ENCODE measurements around the gene ALPK1.
"Not testable (repeated sequence)": the region's sequence is repeated elsewhere in the genome, so short reads cannot be mapped to it uniquely, and the experiment has no call there.

The ALPK1 gene

DNA sequence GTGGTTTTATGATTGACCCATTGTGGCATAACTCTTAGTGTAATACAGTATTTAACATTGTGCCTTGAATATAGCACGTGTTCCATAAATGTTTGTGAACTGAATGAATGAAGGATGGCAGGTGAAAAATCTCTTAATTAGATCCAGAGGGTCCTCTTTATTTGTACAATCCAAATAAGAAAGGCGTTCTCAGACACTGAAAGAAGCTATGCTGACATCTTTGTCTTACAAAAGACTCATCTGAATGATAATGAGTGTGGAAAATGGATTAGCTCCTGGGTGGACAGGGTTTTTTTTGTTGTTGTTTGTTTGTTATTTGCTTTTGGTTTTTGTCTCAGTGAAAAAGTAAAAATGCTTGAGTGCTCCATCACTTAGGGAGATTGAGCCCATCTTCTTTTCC lies 156.2 kb downstream of the ALPK1 start:
- no peaks in the 10 kb centered on the region for H3K9me3 Mint-ChIP-seq
- ATAC-seq (replicated peaks; ENCODE audit: extremely low read depth, poor library complexity, severe bottlenecking) (no peak), DNase-seq (ENCODE audit: low spot score in 2 of 2) (no peak)
- H3K36me3 Mint-ChIP-seq (ENCODE audit: insufficient read depth): no peaks in the 10 kb centered on the region
- H3K27me3 Mint-ChIP-seq: peaks cover 33% of the 10 kb centered on the region
- H3K27ac Mint-ChIP-seq (ENCODE audit: low read depth): no peak overlapping the region
- no peaks in the 10 kb centered on the region for H3K4me1 Mint-ChIP-seq
- no peak overlapping the region for H3K4me3 Mint-ChIP-seq

DNA sequence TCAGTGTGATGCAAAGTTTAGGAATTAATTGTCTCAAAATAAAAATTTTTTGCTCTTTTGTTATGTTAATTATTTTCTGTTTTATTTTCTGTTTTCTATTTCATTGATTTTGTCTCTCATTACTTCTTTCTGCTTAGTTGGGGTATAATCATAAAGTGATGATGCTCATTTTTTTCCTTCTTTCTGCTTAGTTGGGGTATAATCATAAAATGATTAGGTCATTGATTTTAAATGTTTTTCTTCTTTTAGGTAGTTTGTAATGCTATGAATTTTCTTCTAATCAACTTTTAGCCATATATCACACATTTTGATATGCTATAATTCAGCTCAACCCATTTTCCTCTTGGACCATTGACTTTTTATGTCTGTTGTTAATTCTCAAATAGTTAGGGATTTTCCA lies 175.1 kb downstream of the ALPK1 start:
- H3K27me3 Mint-ChIP-seq: peaks cover 15% of the 10 kb centered on the region
- no peak overlapping the region for H3K4me3 Mint-ChIP-seq
- H3K36me3 Mint-ChIP-seq (ENCODE audit: insufficient read depth): peaks cover 2% of the 10 kb centered on the region

DNA sequence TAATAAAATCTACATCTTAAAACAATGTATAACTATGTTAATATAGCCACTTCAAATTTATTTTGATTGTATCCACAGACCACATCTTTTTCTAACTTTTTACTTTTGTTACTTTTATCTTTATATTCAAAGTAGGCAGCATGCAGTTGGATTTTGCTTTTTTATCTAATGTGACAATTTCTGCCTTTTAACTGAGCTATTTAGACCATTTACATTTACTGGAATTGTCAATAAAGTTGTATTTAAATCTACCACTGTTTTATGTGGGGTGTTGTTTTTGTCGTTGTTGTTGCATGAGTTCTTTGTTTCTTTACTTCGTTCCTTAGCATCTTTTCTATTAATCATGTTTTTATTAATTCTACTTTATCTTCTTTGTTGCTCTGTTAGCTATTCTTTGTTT lies 176.8 kb downstream of the ALPK1 start:
- Mint-ChIP-seq H3K27me3 (peaks cover 28% of the 10 kb centered on the region), H3K9me3 (no peaks in the 10 kb centered on the region), H3K4me1 (no peaks in the 10 kb centered on the region), H3K27ac (ENCODE audit: low read depth) (no peak overlapping the region), H3K4me3 (no peak overlapping the region), H3K36me3 (ENCODE audit: insufficient read depth) (peaks cover 2% of the 10 kb centered on the region)
- ATAC-seq (replicated peaks; ENCODE audit: extremely low read depth, poor library complexity, severe bottlenecking) (no peak), DNase-seq (ENCODE audit: low spot score in 2 of 2) (no peak)

More for the DNA sequence above, 175.1 kb downstream of the ALPK1 start:
- Mint-ChIP-seq H3K27ac (ENCODE audit: low read depth) (no peak overlapping the region), H3K9me3 (no peaks in the 10 kb centered on the region), H3K4me1 (no peaks in the 10 kb centered on the region)
- ATAC-seq (replicated peaks; ENCODE audit: extremely low read depth, poor library complexity, severe bottlenecking): no peak
- no peak for DNase-seq (ENCODE audit: low spot score in 2 of 2)

DNA sequence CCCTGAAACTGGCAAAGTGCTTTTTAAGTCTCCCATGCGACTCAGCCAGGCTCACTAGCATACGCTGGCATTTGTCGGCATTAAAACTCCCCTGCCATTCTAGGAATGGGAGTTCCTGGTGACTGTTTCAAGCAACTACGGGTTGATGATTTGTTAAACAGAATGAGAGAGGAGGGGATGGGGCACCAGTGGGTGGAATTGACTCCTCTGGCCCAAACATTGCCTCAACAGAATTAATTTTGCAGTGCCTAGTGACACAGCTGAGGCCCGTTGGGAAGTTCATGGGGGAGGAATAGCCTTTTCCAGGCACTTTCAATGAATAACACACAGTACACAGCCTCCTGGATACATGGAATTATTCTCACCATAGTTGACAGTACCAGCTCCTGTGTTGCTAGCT lies 188.8 kb downstream of the ALPK1 start:
- DNase-seq (ENCODE audit: low spot score in 2 of 2): no peak
- H3K27me3 Mint-ChIP-seq: peaks cover 52% of the 10 kb centered on the region

DNA sequence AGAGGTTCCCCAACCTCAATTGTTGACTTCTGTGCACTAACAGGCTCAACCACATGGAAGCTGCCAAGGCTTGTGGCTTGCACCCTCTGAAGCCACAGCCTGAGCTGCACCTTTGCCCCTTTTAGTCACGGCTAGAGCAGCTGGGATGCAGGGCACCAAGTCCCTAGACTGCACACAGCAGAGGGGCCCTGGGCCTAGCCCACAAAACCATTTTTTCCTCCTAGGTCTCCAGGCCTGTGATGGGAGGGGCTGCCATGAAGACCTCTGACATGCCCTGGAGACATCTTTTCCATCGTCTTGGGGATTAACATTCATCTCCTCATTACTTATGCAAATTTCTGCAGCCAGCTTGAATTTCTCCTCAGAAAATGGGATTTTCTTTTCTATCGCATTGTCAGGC lies 193.6 kb downstream of the ALPK1 start:
- H3K27ac Mint-ChIP-seq (ENCODE audit: low read depth); H3K4me3 Mint-ChIP-seq; DNase-seq (ENCODE audit: low spot score in 2 of 2); H3K36me3 Mint-ChIP-seq (ENCODE audit: insufficient read depth); H3K9me3 Mint-ChIP-seq; H3K4me1 Mint-ChIP-seq; ATAC-seq (replicated peaks; ENCODE audit: extremely low read depth, poor library complexity, severe bottlenecking): not testable (repeated sequence)
- peaks cover 43% of the 10 kb centered on the region for H3K27me3 Mint-ChIP-seq

More for the DNA sequence above, 188.8 kb downstream of the ALPK1 start:
- Mint-ChIP-seq H3K4me1 (no peaks in the 10 kb centered on the region), H3K36me3 (ENCODE audit: insufficient read depth) (no peaks in the 10 kb centered on the region), H3K9me3 (peaks cover 19% of the 10 kb centered on the region), H3K4me3 (no peak overlapping the region), H3K27ac (ENCODE audit: low read depth) (no peak overlapping the region)
- ATAC-seq (replicated peaks; ENCODE audit: extremely low read depth, poor library complexity, severe bottlenecking): no peak

All from central memory CD8-positive, alpha-beta T cell (primary cell).